Gastroesophageal sphincter (tissue), 4 donors: ENCODE results near the gene LFNG. TPM values are rescaled to one million over a fixed set of nuclear protein-coding genes. Genes with fewer than 3 reads are reported as not detected.

Experiments
- ATAC-seq: fragments of 150-250 bp; one replicate; pipeline ENCODE4 v1.9.1; 2016; ENCODE audit warnings: mild to moderate bottlenecking, moderate library complexity
- H3K27ac ChIP-seq, 4 donors: fragments of 200-600 bp; sonication (generic) in 3 of 4; 1 replicate in 3 of 4; 2 replicates in 1 of 4; pipeline ENCODE4 v1.5.1; 2016 to 2019
- H3K27me3 ChIP-seq: fragments of 200-600 bp; sonication (generic); one replicate; pipeline ENCODE4 v1.5.1; 2019
- H3K36me3 ChIP-seq, 2 donors: fragments of 200-600 bp; sonication (generic); one replicate each; pipeline ENCODE4 v1.5.1; 2019; ENCODE audit warnings: control low read depth in 1 of 2
- H3K4me1 ChIP-seq, 3 donors: fragments of 200-600 bp; sonication (generic); 1 replicate in 2 of 3; 2 replicates in 1 of 3; pipeline ENCODE4 v1.5.1; 2016 to 2019; ENCODE audit warnings: control low read depth in 2 of 3
- H3K4me3 ChIP-seq, 2 donors: fragments of 200-600 bp; sonication (generic); one replicate each; pipeline ENCODE4 v1.5.1; 2019; ENCODE audit warnings: mild to moderate bottlenecking in 1 of 2, moderate library complexity in 1 of 2
- H3K9me3 ChIP-seq, 3 donors: fragments of 200-600 bp; sonication (generic); one replicate each; pipeline ENCODE4 v1.5.1; 2017 to 2019; ENCODE audit warnings: control low read depth in 2 of 3
- CTCF ChIP-seq, 4 experiments: fragments of 200-600 bp in 2 of 4; fragments of 450-650 bp in 2 of 4; sonication (generic) in 1 of 4; IDR thresholded peaks; one replicate each; pipeline ENCODE4 v1.5.1; 2017 to 2019; ENCODE audit warnings: antibody characterized with exemption in 4 of 4, mild to moderate bottlenecking in 2 of 4, moderate library complexity in 2 of 4
- EP300 ChIP-seq: sonication (generic); formaldehyde crosslinking; IDR thresholded peaks from one replicate; pipeline ENCODE4 v1.6.1; 2017; ENCODE audit warnings: antibody characterized with exemption, mild to moderate bottlenecking
- POLR2A ChIP-seq, 2 donors: fragments of 450-650 bp; IDR thresholded peaks; one replicate each; pipeline ENCODE4 v1.6.1; 2017; ENCODE audit warnings: antibody characterized with exemption in 2 of 2, mild to moderate bottlenecking in 2 of 2, moderate library complexity in 1 of 2
- POLR2AphosphoS5 ChIP-seq: sonication (generic); formaldehyde crosslinking; IDR thresholded peaks from one replicate; pipeline ENCODE4 v1.6.1; 2017; ENCODE audit warnings: antibody characterized with exemption
- WGBS, 2 donors: methylation state at CpG; one replicate each; pipeline ENCODE4 v1.1.5; 2018; ENCODE audit warnings: low coverage in 1 of 2; 5-methylcytosine and 5-hydroxymethylcytosine counted together
- total RNA-seq, 4 donors: library from RNA; depleted of rRNA; stranded (reverse); fragments of >200 nt; gene quantifications; one replicate each; pipeline ENCODE4 v1.1.0, GENCODE V29; 2016

The LFNG gene
- total RNA-seq, 4 donors from 2014 or later, result 4.4 to 9.8 (median 8.4) TPM

- WGBS, 2 donors, result no CpG with 5 or more reads among the region's 11 CpGs
- Histone ChIP-seq H3K27ac (no peak overlapping the region), H3K4me3 (no peak overlapping the region), H3K4me1 (peaks cover 0 to 35% (median 17%) of the 10 kb centered on the region in 3 donors), H3K27me3 (peaks cover 91% of the 10 kb centered on the region), H3K9me3 (peaks cover 0 to 9% (median 0%) of the 10 kb centered on the region in 3 donors), H3K36me3 (no peaks in the 10 kb centered on the region)
- ATAC-seq, result peak; percentile 70
- TF ChIP-seq POLR2A (IDR thresholded peaks at IDR 0.05) (no peak), CTCF (IDR thresholded peaks at IDR 0.05) (no peak), EP300 (no peak), POLR2AphosphoS5 (no peak)
Measured at GRCh38 chr7:2478399-2478785, 41.2 kb upstream of the LFNG start.

GRCh38 chr7:2478800-2479199 lies 40.8 kb upstream of the LFNG start:
- H3K36me3 ChIP-seq, result no peaks in the 10 kb centered on the region
- TF ChIP-seq POLR2A (IDR thresholded peaks at IDR 0.05), result no peak
- TF ChIP-seq EP300, result no peak
- TF ChIP-seq POLR2AphosphoS5, result no peak
- no peak for TF ChIP-seq CTCF (IDR thresholded peaks at IDR 0.05)
- 75% methylated on average over 4 of the region's 19 CpGs; no CpG with 5 or more reads in 1 of the 2 donors for WGBS, 2 donors
- no peak overlapping the region for H3K27ac ChIP-seq
- no peak overlapping the region for H3K4me3 ChIP-seq
- H3K4me1 ChIP-seq, result peaks cover 0 to 35% (median 17%) of the 10 kb centered on the region in 3 donors
- peaks cover 0 to 13% (median 0%) of the 10 kb centered on the region in 3 donors for H3K9me3 ChIP-seq
- ATAC-seq, result no peak
- peaks cover 95% of the 10 kb centered on the region for H3K27me3 ChIP-seq

GRCh38 chr7:2479276-2480069 lies 40.1 kb upstream of the LFNG start:
- 57 to 58% methylated on average over 4 to 8 of the region's 16 CpGs for WGBS, 2 donors
- no peaks in the 10 kb centered on the region for H3K36me3 ChIP-seq
- peaks cover 0 to 15% (median 0%) of the 10 kb centered on the region in 3 donors for H3K9me3 ChIP-seq
- H3K27ac ChIP-seq, result no peak overlapping the region
- H3K4me1 ChIP-seq, result peaks cover 0 to 35% (median 17%) of the 10 kb centered on the region in 3 donors
- peaks cover 98% of the 10 kb centered on the region for H3K27me3 ChIP-seq
- no peak overlapping the region for H3K4me3 ChIP-seq
- TF ChIP-seq CTCF (IDR thresholded peaks at IDR 0.05), result no peak
- no peak for TF ChIP-seq POLR2AphosphoS5
- no peak for TF ChIP-seq POLR2A (IDR thresholded peaks at IDR 0.05)
- no peak for TF ChIP-seq EP300
- ATAC-seq, result no peak

GRCh38 chr7:2480070-2480408 lies 39.5 kb upstream of the LFNG start:
- Histone ChIP-seq H3K36me3 (no peaks in the 10 kb centered on the region), H3K27me3 (peaks cover 98% of the 10 kb centered on the region), H3K4me1 (peaks cover 0 to 35% (median 17%) of the 10 kb centered on the region in 3 donors), H3K9me3 (peaks cover 0 to 15% (median 0%) of the 10 kb centered on the region in 3 donors), H3K27ac (no peak overlapping the region), H3K4me3 (no peak overlapping the region)
- WGBS, 2 donors, result no CpG with 5 or more reads among the region's 21 CpGs
- TF ChIP-seq POLR2AphosphoS5 (no peak), CTCF (IDR thresholded peaks at IDR 0.05) (no peak), EP300 (no peak)
- no peak for ATAC-seq

- no peak overlapping the region for H3K4me3 ChIP-seq
Measured at GRCh38 chr7:2481195-2481594, 38.4 kb upstream of the LFNG start.

More at GRCh38 chr7:2481195-2481594, 38.4 kb upstream of the LFNG start:
- no peak overlapping the region for H3K27ac ChIP-seq
- no peaks in the 10 kb centered on the region for H3K36me3 ChIP-seq
- H3K27me3 ChIP-seq, result peaks cover 98% of the 10 kb centered on the region
- no peak for TF ChIP-seq CTCF (IDR thresholded peaks at IDR 0.05)
- no peak for TF ChIP-seq POLR2AphosphoS5
- TF ChIP-seq POLR2A (IDR thresholded peaks at IDR 0.05), result no peak
- TF ChIP-seq EP300, result no peak
- peaks cover 0 to 35% (median 17%) of the 10 kb centered on the region in 3 donors for H3K4me1 ChIP-seq
- peaks cover 0 to 15% (median 0%) of the 10 kb centered on the region in 3 donors for H3K9me3 ChIP-seq
- 73 to 87% methylated on average over 4 of the region's 4 CpGs for WGBS, 2 donors
- no peak for ATAC-seq
